GM23338 (cell line): ENCODE measurements around the gene POU3F4. TPM values are rescaled to one million over a fixed set of nuclear protein-coding genes. Genes with fewer than 3 reads are reported as not detected.

Source experiments
- ATAC-seq: fragments of 200-7000 bp; cut with Tn5 transposase; 3 replicates; pipeline ENCODE4 v1.9.1; 2020
- DNase-seq: peaks from one replicate; pipeline ENCODE4 v3.0.0-alpha.2; 2015; ENCODE audit warnings: low spot score
- H2AFZ ChIP-seq: fragments of 200-600 bp; sonication (generic); 2 replicates; pipeline ENCODE4 v1.8.0; 2016; ENCODE audit warnings: antibody characterized with exemption, mild to moderate bottlenecking, moderate library complexity
- H3F3A ChIP-seq: fragments of 200-600 bp; sonication (generic); replicated peaks from 2 replicates; pipeline ENCODE4 v1.8.0; 2017; ENCODE audit warnings: antibody characterized with exemption, mixed run types, low read depth
- H3K27ac ChIP-seq: fragments of 200-600 bp; sonication (generic); 2 replicates; pipeline ENCODE4 v1.6.1; 2016; ENCODE audit warnings: low read depth
- H3K27me3 ChIP-seq: fragments of 200-600 bp; sonication (generic); 2 replicates; pipeline ENCODE4 v1.8.0; 2016; ENCODE audit warnings: mild to moderate bottlenecking, mixed run types, moderate library complexity; ENCODE audit not compliant: insufficient read depth
- H3K36me3 ChIP-seq: fragments of 200-600 bp; sonication (generic); 2 replicates; pipeline ENCODE4 v1.8.0; 2016; ENCODE audit warnings: mild to moderate bottlenecking; ENCODE audit not compliant: insufficient read depth
- H3K4me1 ChIP-seq: fragments of 200-600 bp; sonication (generic); 2 replicates; pipeline ENCODE4 v1.8.0; 2016; ENCODE audit warnings: mild to moderate bottlenecking, moderate library complexity; ENCODE audit not compliant: insufficient read depth
- H3K4me2 ChIP-seq: fragments of 200-600 bp; sonication (generic); 2 replicates; pipeline ENCODE4 v1.7.1; 2017; ENCODE audit warnings: mixed run types
- H3K4me3 ChIP-seq: fragments of 200-600 bp; sonication (generic); 2 replicates; pipeline ENCODE4 v1.6.1; 2016; ENCODE audit warnings: mixed run types
- H3K79me2 ChIP-seq: fragments of 200-600 bp; sonication (generic); replicated peaks from 2 replicates; pipeline ENCODE4 v1.8.0; 2017; ENCODE audit warnings: mild to moderate bottlenecking; ENCODE audit not compliant: insufficient read depth
- H3K9me2 ChIP-seq: fragments of 200-600 bp; sonication (generic); 2 replicates; pipeline ENCODE4 v1.8.0; 2017; ENCODE audit not compliant: insufficient read depth
- H4K20me1 ChIP-seq: fragments of 200-600 bp; sonication (generic); replicated peaks from 2 replicates; pipeline ENCODE4 v1.8.0; 2017; ENCODE audit warnings: mild to moderate bottlenecking; ENCODE audit not compliant: insufficient read depth
- H3K27ac Mint-ChIP-seq: 2 replicates; pipeline ENCODE4 v1.8.0; 2020; ENCODE audit warnings: inconsistent platforms, mild to moderate bottlenecking, moderate library complexity, mixed read lengths
- H3K27me3 Mint-ChIP-seq: 3 replicates; pipeline ENCODE4 v1.8.0; 2022; ENCODE audit warnings: low read depth, mild to moderate bottlenecking, moderate library complexity, mixed read lengths, inconsistent platforms; ENCODE audit not compliant: insufficient read depth, poor library complexity
- H3K36me3 Mint-ChIP-seq: 3 replicates; pipeline ENCODE4 v1.8.0; 2021; ENCODE audit warnings: low read depth, mild to moderate bottlenecking, inconsistent platforms, moderate library complexity, mixed read lengths
- H3K4me1 Mint-ChIP-seq: 3 replicates; pipeline ENCODE4 v1.8.0; 2020; ENCODE audit warnings: mild to moderate bottlenecking, inconsistent platforms, mixed read lengths
- H3K4me3 Mint-ChIP-seq: 3 replicates; pipeline ENCODE4 v1.8.0; 2021; ENCODE audit warnings: moderate library complexity, mild to moderate bottlenecking, inconsistent platforms, mixed read lengths
- H3K9me3 Mint-ChIP-seq: 3 replicates; pipeline ENCODE4 v1.8.0; 2020; ENCODE audit warnings: moderate library complexity, mild to moderate bottlenecking, inconsistent platforms, mixed read lengths
- CREB1 ChIP-seq: fragments of 250-450 bp; sonication (Bioruptor Pico); IDR thresholded peaks from 2 replicates; pipeline ENCODE4 v1.5.0; 2020; ENCODE audit warnings: low read depth, mild to moderate bottlenecking, moderate library complexity
- CTCF ChIP-seq, 2 experiments: fragments of 200-600 bp in 1 of 2; sonication (generic) in 1 of 2; conservative IDR thresholded peaks; 2 replicates each; pipeline versions ENCODE4 v1.5.1 to v1.6.1; 2016 to 2017; ENCODE audit warnings: antibody characterized with exemption in 2 of 2, low read depth in 2 of 2, mild to moderate bottlenecking in 2 of 2, moderate library complexity in 1 of 2
- ETS1 ChIP-seq: IDR thresholded peaks from 2 replicates; pipeline ENCODE4 v1.6.1; 2016; ENCODE audit warnings: antibody characterized with exemption
- EZH2 ChIP-seq: fragments of 200-600 bp; sonication (generic); IDR thresholded peaks from one replicate; pipeline ENCODE4 v1.8.0; 2017; ENCODE audit warnings: antibody characterized with exemption, mild to moderate bottlenecking, low read depth; ENCODE audit not compliant: unreplicated experiment
- EZH2phosphoT487 ChIP-seq: fragments of 200-600 bp; sonication (generic); IDR thresholded peaks from one replicate; pipeline ENCODE4 v1.8.1; 2018; ENCODE audit warnings: antibody characterized with exemption; ENCODE audit not compliant: unreplicated experiment
- JUNB ChIP-seq: IDR thresholded peaks from one replicate; pipeline ENCODE4 v1.6.1; 2016; ENCODE audit warnings: antibody characterized with exemption; ENCODE audit not compliant: unreplicated experiment
- NANOG ChIP-seq: IDR thresholded peaks from 2 replicates; pipeline ENCODE4 v1.6.1; 2016; ENCODE audit warnings: antibody characterized with exemption, borderline replicate concordance
- POLR2AphosphoS5 ChIP-seq: IDR thresholded peaks from 2 replicates; pipeline ENCODE4 v1.6.1; 2016; ENCODE audit warnings: antibody characterized with exemption, low read depth
- REST ChIP-seq: IDR thresholded peaks from one replicate; pipeline ENCODE4 v1.6.1; 2018; ENCODE audit warnings: antibody characterized with exemption; ENCODE audit not compliant: unreplicated experiment
- STAT1 ChIP-seq: IDR thresholded peaks from one replicate; pipeline ENCODE4 v1.6.1; 2016; ENCODE audit warnings: antibody characterized with exemption; ENCODE audit not compliant: unreplicated experiment
- ZNF114 ChIP-seq: fragments of 250-450 bp; sonication (Bioruptor Pico); IDR thresholded peaks from 2 replicates; pipeline ENCODE4 v1.5.0; 2020; ENCODE audit warnings: mild to moderate bottlenecking, moderate library complexity
- ZNF331 ChIP-seq: fragments of 250-450 bp; sonication (Bioruptor Pico); IDR thresholded peaks from 2 replicates; pipeline ENCODE4 v1.5.0; 2020; ENCODE audit warnings: low read depth, mild to moderate bottlenecking, moderate library complexity
- long read RNA-seq: library from polyadenylated mRNA; unstranded; transcript quantifications from one replicate; pipeline ENCODE4 v2.0.0, GENCODE V29; 2020; ENCODE audit not compliant: unreplicated experiment
- polyA plus RNA-seq: library from polyadenylated mRNA; unstranded; fragments of >200 nt; fragmentation: Nextera tagmentation; extraction: Ambion mirVana; gene quantifications from 2 replicates; pipeline ENCODE4 v1.2.1, GENCODE V29; 2016
- total RNA-seq: library from RNA; depleted of rRNA; stranded (reverse); fragments of >200 nt; shearing (Covaris generic); gene quantifications from 2 replicates; pipeline ENCODE4 v1.2.3, GENCODE V29; 2014; rRNA removed
- TF ChIP-seq, protein P1 (sequence below): fragments of 250-450 bp; sonication (Bioruptor Pico); IDR thresholded peaks from 2 replicates; pipeline ENCODE4 v1.5.0; 2020; ENCODE audit warnings: mild to moderate bottlenecking, moderate library complexity

The POU3F4 gene
- 0.62 and 1.1 TPM in 2 replicates for total RNA-seq
- polyA plus RNA-seq = 1.4 and 1.5 TPM in 2 replicates
- long read RNA-seq, partial matches to known transcripts = 0 of 2 reads
- long read RNA-seq, other reads (novel, unspliced or antisense) = 0 of 2 reads

DNA sequence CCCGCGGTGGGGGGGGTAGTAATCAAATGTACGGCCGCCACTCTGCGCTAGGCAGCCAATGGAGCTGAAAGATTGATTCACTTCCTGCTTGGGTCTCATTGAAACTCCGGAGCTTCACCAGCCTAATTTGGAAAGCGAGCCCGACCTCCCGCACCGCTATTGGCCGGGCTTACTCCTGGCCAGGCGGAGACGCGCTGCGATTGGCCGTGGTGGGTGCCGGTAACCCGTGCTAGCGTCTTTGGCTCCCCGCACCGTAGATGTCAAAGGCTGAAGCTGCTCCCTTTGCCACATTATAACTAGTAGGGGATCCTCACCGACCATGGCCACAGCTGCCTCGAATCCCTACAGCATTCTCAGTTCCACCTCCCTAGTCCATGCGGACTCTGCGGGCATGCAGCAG lies at the start of gene POU3F4:
POU3F4 (plus strand) TSS at position 285 of the 400 bp plus-strand sequence; CDS start at position 320, 35 bp downstream.
- DNase-seq = peak; percentile 45
- no peaks in the 10 kb centered on the region for H3K79me2 ChIP-seq
- H3K4me1 ChIP-seq = no peaks in the 10 kb centered on the region; the same call in 1 of the 2 replicates
- Mint-ChIP-seq H3K4me1 (peaks cover 54% of the 10 kb centered on the region), H3K27ac (no peak within 1 kb of the TSS), H3K36me3 (no peaks in the 10 kb centered on the region), H3K27me3 (peaks cover 32% of the 10 kb centered on the region), H3K9me3 (no peaks in the 10 kb centered on the region; the same call in 2 of the 3 replicates), H3K4me3 (peak within 1 kb of the TSS; percentile 80)
- TF ChIP-seq ZNF331 (CRISPR knock-in tag) (no peak), EZH2 (no peak), REST (no peak), POLR2AphosphoS5 (no peak), CREB1 (CRISPR knock-in tag) (no peak), CTCF (conservative IDR thresholded peaks at IDR 0.05; ENCODE audit: low read depth in 2 of 2) (no peak), EZH2phosphoT487 (no peak), ZNF114 (CRISPR knock-in tag) (no peak), STAT1 (no peak), NANOG (no peak), JUNB (no peak), ETS1 (no peak)
- TF ChIP-seq, protein P1, sequence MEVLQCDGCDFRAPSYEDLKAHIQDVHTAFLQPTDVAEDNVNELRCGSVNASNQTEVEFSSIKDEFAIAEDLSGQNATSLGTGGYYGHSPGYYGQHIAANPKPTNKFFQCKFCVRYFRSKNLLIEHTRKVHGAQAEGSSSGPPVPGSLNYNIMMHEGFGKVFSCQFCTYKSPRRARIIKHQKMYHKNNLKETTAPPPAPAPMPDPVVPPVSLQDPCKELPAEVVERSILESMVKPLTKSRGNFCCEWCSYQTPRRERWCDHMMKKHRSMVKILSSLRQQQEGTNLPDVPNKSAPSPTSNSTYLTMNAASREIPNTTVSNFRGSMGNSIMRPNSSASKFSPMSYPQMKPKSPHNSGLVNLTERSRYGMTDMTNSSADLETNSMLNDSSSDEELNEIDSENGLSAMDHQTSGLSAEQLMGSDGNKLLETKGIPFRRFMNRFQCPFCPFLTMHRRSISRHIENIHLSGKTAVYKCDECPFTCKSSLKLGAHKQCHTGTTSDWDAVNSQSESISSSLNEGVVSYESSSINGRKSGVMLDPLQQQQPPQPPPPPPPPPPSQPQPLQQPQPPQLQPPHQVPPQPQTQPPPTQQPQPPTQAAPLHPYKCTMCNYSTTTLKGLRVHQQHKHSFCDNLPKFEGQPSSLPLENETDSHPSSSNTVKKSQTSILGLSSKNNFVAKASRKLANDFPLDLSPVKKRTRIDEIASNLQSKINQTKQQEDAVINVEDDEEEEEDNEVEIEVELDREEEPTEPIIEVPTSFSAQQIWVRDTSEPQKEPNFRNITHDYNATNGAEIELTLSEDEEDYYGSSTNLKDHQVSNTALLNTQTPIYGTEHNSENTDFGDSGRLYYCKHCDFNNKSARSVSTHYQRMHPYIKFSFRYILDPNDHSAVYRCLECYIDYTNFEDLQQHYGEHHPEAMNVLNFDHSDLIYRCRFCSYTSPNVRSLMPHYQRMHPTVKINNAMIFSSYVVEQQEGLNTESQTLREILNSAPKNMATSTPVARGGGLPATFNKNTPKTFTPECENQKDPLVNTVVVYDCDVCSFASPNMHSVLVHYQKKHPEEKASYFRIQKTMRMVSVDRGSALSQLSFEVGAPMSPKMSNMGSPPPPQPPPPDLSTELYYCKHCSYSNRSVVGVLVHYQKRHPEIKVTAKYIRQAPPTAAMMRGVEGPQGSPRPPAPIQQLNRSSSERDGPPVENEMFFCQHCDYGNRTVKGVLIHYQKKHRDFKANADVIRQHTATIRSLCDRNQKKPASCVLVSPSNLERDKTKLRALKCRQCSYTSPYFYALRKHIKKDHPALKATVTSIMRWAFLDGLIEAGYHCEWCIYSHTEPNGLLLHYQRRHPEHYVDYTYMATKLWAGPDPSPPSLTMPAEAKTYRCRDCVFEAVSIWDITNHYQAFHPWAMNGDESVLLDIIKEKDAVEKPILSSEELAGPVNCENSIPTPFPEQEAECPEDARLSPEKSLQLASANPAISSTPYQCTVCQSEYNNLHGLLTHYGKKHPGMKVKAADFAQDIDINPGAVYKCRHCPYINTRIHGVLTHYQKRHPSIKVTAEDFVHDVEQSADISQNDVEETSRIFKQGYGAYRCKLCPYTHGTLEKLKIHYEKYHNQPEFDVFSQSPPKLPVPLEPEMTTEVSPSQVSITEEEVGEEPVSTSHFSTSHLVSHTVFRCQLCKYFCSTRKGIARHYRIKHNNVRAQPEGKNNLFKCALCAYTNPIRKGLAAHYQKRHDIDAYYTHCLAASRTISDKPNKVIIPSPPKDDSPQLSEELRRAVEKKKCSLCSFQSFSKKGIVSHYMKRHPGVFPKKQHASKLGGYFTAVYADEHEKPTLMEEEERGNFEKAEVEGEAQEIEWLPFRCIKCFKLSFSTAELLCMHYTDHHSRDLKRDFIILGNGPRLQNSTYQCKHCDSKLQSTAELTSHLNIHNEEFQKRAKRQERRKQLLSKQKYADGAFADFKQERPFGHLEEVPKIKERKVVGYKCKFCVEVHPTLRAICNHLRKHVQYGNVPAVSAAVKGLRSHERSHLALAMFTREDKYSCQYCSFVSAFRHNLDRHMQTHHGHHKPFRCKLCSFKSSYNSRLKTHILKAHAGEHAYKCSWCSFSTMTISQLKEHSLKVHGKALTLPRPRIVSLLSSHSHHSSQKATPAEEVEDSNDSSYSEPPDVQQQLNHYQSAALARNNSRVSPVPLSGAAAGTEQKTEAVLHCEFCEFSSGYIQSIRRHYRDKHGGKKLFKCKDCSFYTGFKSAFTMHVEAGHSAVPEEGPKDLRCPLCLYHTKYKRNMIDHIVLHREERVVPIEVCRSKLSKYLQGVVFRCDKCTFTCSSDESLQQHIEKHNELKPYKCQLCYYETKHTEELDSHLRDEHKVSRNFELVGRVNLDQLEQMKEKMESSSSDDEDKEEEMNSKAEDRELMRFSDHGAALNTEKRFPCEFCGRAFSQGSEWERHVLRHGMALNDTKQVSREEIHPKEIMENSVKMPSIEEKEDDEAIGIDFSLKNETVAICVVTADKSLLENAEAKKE (CRISPR knock-in tag) = no peak
- H3K36me3 ChIP-seq = no peaks in the 10 kb centered on the region
- H3F3A ChIP-seq = no peaks in the 10 kb centered on the region
- H2AFZ ChIP-seq = no peak within 1 kb of the TSS
- H3K4me3 ChIP-seq = peak within 1 kb of the TSS; percentile 48
- peak within 1 kb of the TSS; percentile 68; the same call in 1 of the 2 replicates for H3K4me2 ChIP-seq
- H3K9me2 ChIP-seq = no peaks in the 10 kb centered on the region
- ATAC-seq = peak; percentile 81
- no peak within 1 kb of the TSS for H3K27ac ChIP-seq
- H4K20me1 ChIP-seq = no peaks in the 10 kb centered on the region
- H3K27me3 ChIP-seq = peaks cover 12% of the 10 kb centered on the region
